ENCODE data around the gene SCNM1. TPM values are rescaled to one million over a fixed set of nuclear protein-coding genes. Genes with fewer than 3 reads are reported as not detected.
A peak's percentile ranks its signal among the peaks of the same experiment; 100 is the strongest.

Gene SCNM1
- total and polyA plus RNA-seq, 2 donors from 2014 or later, result 33.4 to 57.7 TPM

GRCh38 chr1:151165281-151165737 lies 635 bp upstream of the SCNM1 start:
- peak overlapping the region; percentile 76 to 97 (median 92) for H3K4me3 ChIP-seq (ENCODE audit: low read length in 3 of 3)
- FAIRE-seq, result no peak
- H3K4me1 ChIP-seq (ENCODE audit: control insufficient read depth in 2 of 3, insufficient read depth in 2 of 3, low read depth in 1 of 3, low read length in 3 of 3), result peaks cover 0 to 16% (median 6%) of the 10 kb centered on the region in 3 donors
- H3K36me3 ChIP-seq (ENCODE audit: control insufficient read depth in 2 of 3, insufficient read depth in 3 of 3, low read length in 3 of 3), result peaks cover 6 to 16% (median 11%) of the 10 kb centered on the region in 3 donors
- H3K9me3 ChIP-seq (ENCODE audit: control insufficient read depth in 2 of 3, insufficient read depth in 1 of 3, low read length in 3 of 3), result no peaks in the 10 kb centered on the region
- peak overlapping the region; percentile 74 to 85 for H3K27ac ChIP-seq (ENCODE audit: low read depth in 2 of 2, low read length in 2 of 2)
- peak overlapping the region; percentile 57 to 93 (median 86) for H3K9ac ChIP-seq (ENCODE audit: low read length in 3 of 3)
- DNase-seq, result peak in 4 of 5 donors; percentile 68 to 88 (median 85)
- H3K27me3 ChIP-seq (ENCODE audit: control insufficient read depth, insufficient read depth, low read length), result no peaks in the 10 kb centered on the region
- no peak for TF ChIP-seq CTCF (IDR thresholded peaks at IDR 0.05; ENCODE audit: borderline replicate concordance, extremely low read depth, insufficient read depth)
- intact Hi-C loops (cut with DNase I), result no loop called here

GRCh38 chr1:151166505-151166956 lies 587 bp downstream of the SCNM1 start:
- Histone ChIP-seq H3K4me3 (ENCODE audit: low read length in 3 of 3) (peak overlapping the region; percentile 76 to 97 (median 92)), H3K4me1 (ENCODE audit: control insufficient read depth in 2 of 3, insufficient read depth in 2 of 3, low read depth in 1 of 3, low read length in 3 of 3) (peaks cover 0 to 16% (median 6%) of the 10 kb centered on the region in 3 donors), H3K27ac (ENCODE audit: low read depth in 2 of 2, low read length in 2 of 2) (peak overlapping the region; percentile 2 to 62), H3K36me3 (ENCODE audit: control insufficient read depth in 2 of 3, insufficient read depth in 3 of 3, low read length in 3 of 3) (peaks cover 0 to 13% (median 7%) of the 10 kb centered on the region in 3 donors), H3K9ac (ENCODE audit: low read length in 3 of 3) (peak overlapping the region; percentile 62 to 93 (median 92)), H3K27me3 (ENCODE audit: control insufficient read depth, insufficient read depth, low read length) (no peaks in the 10 kb centered on the region), H3K9me3 (ENCODE audit: control insufficient read depth in 2 of 3, insufficient read depth in 1 of 3, low read length in 3 of 3) (no peaks in the 10 kb centered on the region)
- TF ChIP-seq CTCF (IDR thresholded peaks at IDR 0.05; ENCODE audit: borderline replicate concordance, extremely low read depth, insufficient read depth), result no peak
- intact Hi-C loops (cut with DNase I), result no loop called here
- FAIRE-seq (no peak), DNase-seq (peak in 1 of 5 donors; percentile 43)

GRCh38 chr1:151167116-151167515 lies 1.2 kb downstream of the SCNM1 start:
- TF ChIP-seq CTCF (IDR thresholded peaks at IDR 0.05; ENCODE audit: borderline replicate concordance, extremely low read depth, insufficient read depth), result no peak
- Histone ChIP-seq H3K4me3 (ENCODE audit: low read length in 3 of 3) (peak overlapping the region in 2 of 3 donors; percentile 76 to 97), H3K4me1 (ENCODE audit: control insufficient read depth in 2 of 3, insufficient read depth in 2 of 3, low read depth in 1 of 3, low read length in 3 of 3) (peaks cover 0 to 16% (median 6%) of the 10 kb centered on the region in 3 donors), H3K9me3 (ENCODE audit: control insufficient read depth in 2 of 3, insufficient read depth in 1 of 3, low read length in 3 of 3) (no peaks in the 10 kb centered on the region), H3K27me3 (ENCODE audit: control insufficient read depth, insufficient read depth, low read length) (no peaks in the 10 kb centered on the region), H3K36me3 (ENCODE audit: control insufficient read depth in 2 of 3, insufficient read depth in 3 of 3, low read length in 3 of 3) (peaks cover 0 to 11% (median 5%) of the 10 kb centered on the region in 3 donors), H3K27ac (ENCODE audit: low read depth in 2 of 2, low read length in 2 of 2) (no peak overlapping the region), H3K9ac (ENCODE audit: low read length in 3 of 3) (peak overlapping the region in 1 of 3 donors; percentile 62)
- no peak for DNase-seq
- intact Hi-C loops (cut with DNase I), result no loop called here
- FAIRE-seq, result no peak
